Measurements from ENCODE around the gene RAB13. TPM values are rescaled to one million over a fixed set of nuclear protein-coding genes. Genes with fewer than 3 reads are reported as not detected.
A peak's percentile ranks its signal among the peaks of the same experiment; 100 is the strongest.

RAB13 gene
- total RNA-seq, 5 donors from 2014 or later (not counting 1 experiment from before 2014, with no cell fraction given) = 0.91 to 3.6 (median 2.6) TPM

DNA sequence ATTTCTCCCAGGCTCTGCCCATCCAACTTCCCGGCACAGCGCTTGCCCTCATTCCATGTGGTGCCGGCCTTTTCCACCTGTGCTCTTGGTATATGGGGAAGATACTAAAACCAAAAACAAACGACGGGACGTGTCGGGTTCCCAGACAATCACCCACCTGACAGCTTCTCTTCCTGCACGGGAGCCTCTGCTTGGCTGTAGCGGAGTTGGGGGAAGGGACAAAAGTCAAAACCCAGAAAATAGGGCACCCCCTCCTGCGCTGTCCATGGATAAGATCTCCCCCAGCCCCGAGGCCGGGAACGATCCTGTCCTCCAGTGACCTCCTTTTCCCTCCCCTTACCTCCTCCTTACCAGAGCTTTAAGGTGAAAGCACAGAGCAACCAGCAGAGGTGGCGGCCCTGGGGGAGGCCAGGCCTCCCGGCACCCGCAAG, 9.3 kb downstream of the RAB13 start:
- Mint-ChIP-seq H3K27me3 (no peaks in the 10 kb centered on the region), H3K27ac (peak overlapping the region; percentile 96 to 97), H3K9me3 (no peaks in the 10 kb centered on the region), H3K4me3 (peak overlapping the region; percentile 92 to 97 (median 97)), H3K36me3 (peaks cover 15% of the 10 kb centered on the region), H3K4me1 (peaks cover 39 to 47% (median 43%) of the 10 kb centered on the region in 3 donors)
- peak overlapping the region; percentile 74 for H3K27ac ChIP-seq (ENCODE audit: low read length)
- DNase-seq (no peak), ATAC-seq (replicated peaks in 1 of 4) (no peak)
- H3K4me3 ChIP-seq (ENCODE audit: control insufficient read depth in 1 of 2, extremely low read depth in 1 of 2, low read length in 1 of 2) = peak overlapping the region; percentile 93 to 96
- H3K9me3 ChIP-seq = no peaks in the 10 kb centered on the region
- WGBS (ENCODE audit: insufficient coverage) = 3% methylated on average over 6 of the region's 16 CpGs
- H3K36me3 ChIP-seq (ENCODE audit: control insufficient read depth in 2 of 2, extremely low read depth in 1 of 2, insufficient read depth in 1 of 2, low read length in 1 of 2) = peaks cover 8 to 38% of the 10 kb centered on the region in 2 donors
- H3K4me1 ChIP-seq (ENCODE audit: control insufficient read depth in 1 of 2, extremely low read depth in 1 of 2, insufficient read depth in 2 of 2, low read length in 2 of 2) = peaks cover 15 to 28% of the 10 kb centered on the region in 2 experiments
- no peaks in the 10 kb centered on the region for H3K27me3 ChIP-seq (replicated peaks in 1 of 2; ENCODE audit: control insufficient read depth in 2 of 2, extremely low read depth in 1 of 2, insufficient read depth in 2 of 2, low read length in 1 of 2)
- ChIA-PET POLR2A (interaction anchor here (0.5 to 2.9 kb wide), 7 partner anchors 9 to 199 kb away, joined by 3 to 20 read pairs (median 6); partner anchors contain the start of genes CREB3L4 (in 2 of the 2), RPS27 (in 1 of the 2) and SLC39A1 (in 1 of the 2)), CTCF (interaction anchor here (0.5 to 3.4 kb wide), 8 partner anchors 9 to 296 kb away, joined by 3 to 23 read pairs (median 6); partner anchors contain the start of genes RAB13 (in 2 of the 2), CREB3L4 (in 1 of the 2), DENND4B (in 1 of the 2) and SLC39A1 (in 1 of the 2))

GRCh38 chr1:153973525-153973924, 12.6 kb downstream of the RAB13 start:
- 98% methylated on average over 4 of the region's 7 CpGs for WGBS (ENCODE audit: insufficient coverage)
- Histone ChIP-seq H3K4me3 (ENCODE audit: control insufficient read depth in 1 of 2, extremely low read depth in 1 of 2, low read length in 1 of 2) (no peak overlapping the region), H3K4me1 (ENCODE audit: control insufficient read depth in 1 of 2, extremely low read depth in 1 of 2, insufficient read depth in 2 of 2, low read length in 2 of 2) (peaks cover 15 to 29% of the 10 kb centered on the region in 2 experiments), H3K27ac (ENCODE audit: low read length) (no peak overlapping the region), H3K27me3 (replicated peaks in 1 of 2; ENCODE audit: control insufficient read depth in 2 of 2, extremely low read depth in 1 of 2, insufficient read depth in 2 of 2, low read length in 1 of 2) (no peaks in the 10 kb centered on the region), H3K9me3 (no peaks in the 10 kb centered on the region), H3K36me3 (ENCODE audit: control insufficient read depth in 2 of 2, extremely low read depth in 1 of 2, insufficient read depth in 1 of 2, low read length in 1 of 2) (peaks cover 8 to 38% of the 10 kb centered on the region in 2 donors)
- ATAC-seq (replicated peaks in 1 of 4) (no peak), DNase-seq (no peak)
- Mint-ChIP-seq H3K27me3 (no peaks in the 10 kb centered on the region), H3K4me1 (peaks cover 35 to 48% (median 44%) of the 10 kb centered on the region in 3 donors), H3K27ac (no peak overlapping the region), H3K4me3 (no peak overlapping the region), H3K9me3 (no peaks in the 10 kb centered on the region), H3K36me3 (peaks cover 15% of the 10 kb centered on the region)
- ChIA-PET POLR2A (no interaction called here), CTCF (no interaction called here)

- no peak overlapping the region for H3K4me3 Mint-ChIP-seq
- CTCF ChIA-PET = no interaction called here
- H3K36me3 Mint-ChIP-seq = peaks cover 15% of the 10 kb centered on the region
Observed at GRCh38 chr1:153973071-153973470, 13.1 kb downstream of the RAB13 start.

DNA sequence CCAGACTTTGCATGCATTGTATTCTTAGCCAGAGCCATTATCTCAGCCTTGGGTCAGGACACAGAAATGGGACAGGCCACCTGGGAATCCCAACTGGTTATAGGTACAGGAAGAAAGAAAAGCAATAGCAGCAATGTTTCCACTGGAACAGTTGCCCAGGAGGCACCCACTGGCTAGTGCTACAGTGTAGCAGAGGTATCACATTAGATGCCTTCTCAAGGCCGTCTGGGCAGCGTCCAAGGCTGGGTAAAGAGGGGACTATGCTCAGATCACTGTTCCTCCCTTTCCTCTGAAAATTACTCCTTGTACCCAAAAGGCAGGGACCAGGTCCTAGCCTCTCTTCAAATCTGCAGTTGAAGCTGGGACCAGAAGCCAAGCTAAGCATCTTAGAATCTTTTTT, 15.8 kb downstream of the RAB13 start:
- Histone ChIP-seq H3K36me3 (ENCODE audit: control insufficient read depth in 2 of 2, extremely low read depth in 1 of 2, insufficient read depth in 1 of 2, low read length in 1 of 2) (peaks cover 8 to 30% of the 10 kb centered on the region in 2 donors), H3K27me3 (replicated peaks in 1 of 2; ENCODE audit: control insufficient read depth in 2 of 2, extremely low read depth in 1 of 2, insufficient read depth in 2 of 2, low read length in 1 of 2) (no peaks in the 10 kb centered on the region), H3K9me3 (no peaks in the 10 kb centered on the region), H3K4me3 (ENCODE audit: control insufficient read depth in 1 of 2, extremely low read depth in 1 of 2, low read length in 1 of 2) (no peak overlapping the region), H3K27ac (ENCODE audit: low read length) (no peak overlapping the region), H3K4me1 (ENCODE audit: control insufficient read depth in 1 of 2, extremely low read depth in 1 of 2, insufficient read depth in 2 of 2, low read length in 2 of 2) (peaks cover 8 to 26% of the 10 kb centered on the region in 2 experiments)
- Mint-ChIP-seq H3K27me3 (no peaks in the 10 kb centered on the region), H3K27ac (peak overlapping the region; percentile 28 to 56), H3K36me3 (peaks cover 8% of the 10 kb centered on the region), H3K9me3 (no peaks in the 10 kb centered on the region), H3K4me3 (no peak overlapping the region), H3K4me1 (peaks cover 35 to 55% (median 45%) of the 10 kb centered on the region in 3 donors)
- ChIA-PET POLR2A (interaction anchor here (0.6 kb wide), 2 partner anchors 20 to 43 kb away, joined by 3 to 17 read pairs; no protein-coding TSS in a partner anchor), CTCF (interaction anchor here in 1 of 2 donors (0.6 to 1.3 kb wide), 2 partner anchors 21 to 373 kb away, joined by 3 to 4 read pairs; no protein-coding TSS in a partner anchor)
- DNase-seq (no peak), ATAC-seq (replicated peaks in 1 of 4) (no peak)
- no CpG with 5 or more reads among the region's 2 CpGs for WGBS (ENCODE audit: insufficient coverage)

More at GRCh38 chr1:153973071-153973470, 13.1 kb downstream of the RAB13 start:
- Mint-ChIP-seq H3K4me1 (peaks cover 32 to 48% (median 41%) of the 10 kb centered on the region in 3 donors), H3K9me3 (no peaks in the 10 kb centered on the region), H3K27ac (peak overlapping the region; percentile 57 to 79), H3K27me3 (no peaks in the 10 kb centered on the region)
- Histone ChIP-seq H3K9me3 (no peaks in the 10 kb centered on the region), H3K27ac (ENCODE audit: low read length) (no peak overlapping the region), H3K27me3 (replicated peaks in 1 of 2; ENCODE audit: control insufficient read depth in 2 of 2, extremely low read depth in 1 of 2, insufficient read depth in 2 of 2, low read length in 1 of 2) (no peaks in the 10 kb centered on the region), H3K4me3 (ENCODE audit: control insufficient read depth in 1 of 2, extremely low read depth in 1 of 2, low read length in 1 of 2) (no peak overlapping the region), H3K36me3 (ENCODE audit: control insufficient read depth in 2 of 2, extremely low read depth in 1 of 2, insufficient read depth in 1 of 2, low read length in 1 of 2) (peaks cover 8 to 38% of the 10 kb centered on the region in 2 donors), H3K4me1 (ENCODE audit: control insufficient read depth in 1 of 2, extremely low read depth in 1 of 2, insufficient read depth in 2 of 2, low read length in 2 of 2) (peaks cover 12 to 30% of the 10 kb centered on the region in 2 experiments)
- 87% methylated on average over 2 of the region's 3 CpGs for WGBS (ENCODE audit: insufficient coverage)
- POLR2A ChIA-PET = no interaction called here
- no peak for ATAC-seq (replicated peaks in 1 of 4)
- DNase-seq = no peak

- ATAC-seq (replicated peaks in 1 of 4) = no peak
Observed at GRCh38 chr1:153968972-153969371, 17.2 kb downstream of the RAB13 start.

GRCh38 chr1:153968408-153968807, 17.7 kb downstream of the RAB13 start:
- Mint-ChIP-seq H3K4me1 (peaks cover 40 to 64% (median 51%) of the 10 kb centered on the region in 3 donors), H3K4me3 (peak overlapping the region in 2 of 3 donors; percentile 24 to 92), H3K27ac (peak overlapping the region; percentile 78 to 98), H3K9me3 (no peaks in the 10 kb centered on the region), H3K27me3 (no peaks in the 10 kb centered on the region), H3K36me3 (no peaks in the 10 kb centered on the region)
- Histone ChIP-seq H3K4me1 (ENCODE audit: control insufficient read depth in 1 of 2, extremely low read depth in 1 of 2, insufficient read depth in 2 of 2, low read length in 2 of 2) (peaks cover 12 to 42% of the 10 kb centered on the region in 2 experiments), H3K9me3 (no peaks in the 10 kb centered on the region), H3K27me3 (replicated peaks in 1 of 2; ENCODE audit: control insufficient read depth in 2 of 2, extremely low read depth in 1 of 2, insufficient read depth in 2 of 2, low read length in 1 of 2) (no peaks in the 10 kb centered on the region), H3K27ac (ENCODE audit: low read length) (peak overlapping the region; percentile 82), H3K4me3 (ENCODE audit: control insufficient read depth in 1 of 2, extremely low read depth in 1 of 2, low read length in 1 of 2) (no peak overlapping the region), H3K36me3 (ENCODE audit: control insufficient read depth in 2 of 2, extremely low read depth in 1 of 2, insufficient read depth in 1 of 2, low read length in 1 of 2) (peaks cover 0 to 13% of the 10 kb centered on the region in 2 donors)
- 72% methylated on average over 11 of the region's 13 CpGs for WGBS (ENCODE audit: insufficient coverage)
- CTCF ChIA-PET = interaction anchor here in 1 of 2 donors (1.5 to 3.8 kb wide), 4 partner anchors 9 to 23 kb away, joined by 9 to 23 read pairs (median 10); partner anchors contain the start of genes CRTC2, DENND4B, JTB and RAB13
- DNase-seq = no peak
- ATAC-seq (replicated peaks in 1 of 4) = no peak
- POLR2A ChIA-PET = interaction anchor here (0.5 to 2.2 kb wide), 6 partner anchors 8 to 193 kb away, joined by 4 to 8 read pairs (median 6); partner anchors contain the start of genes JTB (in 2 of the 2) and SLC27A3 (in 1 of the 2)

More at GRCh38 chr1:153968972-153969371, 17.2 kb downstream of the RAB13 start:
- no peak overlapping the region for H3K27ac ChIP-seq (ENCODE audit: low read length)
- WGBS (ENCODE audit: insufficient coverage) = 76% methylated on average over 2 of the region's 2 CpGs
- H3K36me3 Mint-ChIP-seq = peaks cover 1% of the 10 kb centered on the region
- H3K4me1 ChIP-seq (ENCODE audit: control insufficient read depth in 1 of 2, extremely low read depth in 1 of 2, insufficient read depth in 2 of 2, low read length in 2 of 2) = peaks cover 12 to 39% of the 10 kb centered on the region in 2 experiments
- H3K9me3 Mint-ChIP-seq = no peaks in the 10 kb centered on the region
- H3K4me3 Mint-ChIP-seq = peak overlapping the region in 1 of 3 donors; percentile 24
- no peaks in the 10 kb centered on the region for H3K27me3 Mint-ChIP-seq
- no peak for DNase-seq
- ChIA-PET POLR2A (no interaction called here), CTCF (interaction anchor here in 1 of 2 donors (0.6 to 3.8 kb wide), 3 partner anchors 8 to 63 kb away, joined by 5 to 23 read pairs (median 9); partner anchors contain the start of genes CRTC2 and JTB)
- no peak overlapping the region for H3K4me3 ChIP-seq (ENCODE audit: control insufficient read depth in 1 of 2, extremely low read depth in 1 of 2, low read length in 1 of 2)
- no peaks in the 10 kb centered on the region for H3K9me3 ChIP-seq
- H3K36me3 ChIP-seq (ENCODE audit: control insufficient read depth in 2 of 2, extremely low read depth in 1 of 2, insufficient read depth in 1 of 2, low read length in 1 of 2) = peaks cover 6 to 18% of the 10 kb centered on the region in 2 donors
- peaks cover 34 to 62% (median 45%) of the 10 kb centered on the region in 3 donors for H3K4me1 Mint-ChIP-seq
- peak overlapping the region; percentile 78 to 86 for H3K27ac Mint-ChIP-seq
- H3K27me3 ChIP-seq (replicated peaks in 1 of 2; ENCODE audit: control insufficient read depth in 2 of 2, extremely low read depth in 1 of 2, insufficient read depth in 2 of 2, low read length in 1 of 2) = no peaks in the 10 kb centered on the region

Data from T-cell (primary cell).